Right atrium auricular region (tissue), 2 donors: ENCODE data around the gene HCFC1R1. TPM values are rescaled to one million over a fixed set of nuclear protein-coding genes. Genes with fewer than 3 reads are reported as not detected.

ENCODE experiments used
- DNase-seq: peaks from one replicate; pipeline ENCODE4 v3.0.0-alpha.2; 2019; ENCODE audit warnings: low spot score
- H3K27ac ChIP-seq, 2 donors: fragments of 200-600 bp; sonication (generic); 1 replicate in 1 of 2; 2 replicates in 1 of 2; pipeline ENCODE4 v1.5.1; 2016 to 2019
- H3K27me3 ChIP-seq, 2 donors: fragments of 200-600 bp; sonication (generic); one replicate each; pipeline versions ENCODE4 v1.5.1 to v1.6.0; 2017 to 2019
- H3K36me3 ChIP-seq: fragments of 200-600 bp; sonication (generic); one replicate; pipeline ENCODE4 v1.5.1; 2016
- H3K4me1 ChIP-seq, 2 donors: fragments of 200-600 bp; sonication (generic); one replicate each; pipeline versions ENCODE4 v1.5.1 to v1.6.0; 2017 to 2019
- H3K4me3 ChIP-seq, 2 donors: fragments of 200-600 bp; sonication (generic); 1 replicate in 1 of 2; 2 replicates in 1 of 2; pipeline ENCODE4 v1.5.1; 2017 to 2019; ENCODE audit warnings: mild to moderate bottlenecking in 1 of 2, moderate library complexity in 1 of 2
- H3K9me3 ChIP-seq, 2 donors: fragments of 200-600 bp; sonication (generic); one replicate each; pipeline ENCODE4 v1.5.1; 2019
- CTCF ChIP-seq, 2 donors: fragments of 200-600 bp; sonication (generic); IDR thresholded peaks; one replicate each; pipeline ENCODE4 v1.5.1; 2019; ENCODE audit warnings: antibody characterized with exemption in 2 of 2
- total RNA-seq, 2 donors: library from RNA; depleted of rRNA; stranded (reverse); fragments of >200 nt; gene quantifications; one replicate each; pipeline ENCODE4 v1.1.0, GENCODE V29; 2016

Gene HCFC1R1
- total RNA-seq, 2 donors from 2014 or later = 22.5 to 33.1 TPM

GRCh38 chr16:3030222-3031212 lies 6.8 kb upstream of the HCFC1R1 start:
- TF ChIP-seq CTCF (IDR thresholded peaks at IDR 0.05) = no peak
- no peaks in the 10 kb centered on the region for H3K9me3 ChIP-seq
- H3K4me1 ChIP-seq = peaks cover 0 to 15% of the 10 kb centered on the region in 2 donors
- no peak overlapping the region for H3K4me3 ChIP-seq
- H3K36me3 ChIP-seq = peaks cover 13% of the 10 kb centered on the region
- H3K27ac ChIP-seq = no peak overlapping the region
- no peak for DNase-seq
- H3K27me3 ChIP-seq = peaks cover 6 to 9% of the 10 kb centered on the region in 2 donors

GRCh38 chr16:3029491-3030221 lies 5.9 kb upstream of the HCFC1R1 start:
- Histone ChIP-seq H3K36me3 (peaks cover 13% of the 10 kb centered on the region), H3K27me3 (peaks cover 4 to 7% of the 10 kb centered on the region in 2 donors), H3K4me3 (peak overlapping the region in 1 of 2 donors; percentile 3), H3K27ac (no peak overlapping the region), H3K4me1 (peaks cover 0 to 20% of the 10 kb centered on the region in 2 donors), H3K9me3 (no peaks in the 10 kb centered on the region)
- DNase-seq = no peak
- no peak for TF ChIP-seq CTCF (IDR thresholded peaks at IDR 0.05)

- Histone ChIP-seq H3K4me3 (no peak overlapping the region), H3K4me1 (peaks cover 0 to 24% of the 10 kb centered on the region in 2 donors), H3K27ac (no peak overlapping the region), H3K36me3 (peaks cover 13% of the 10 kb centered on the region), H3K9me3 (no peaks in the 10 kb centered on the region), H3K27me3 (peaks cover 4 to 7% of the 10 kb centered on the region in 2 donors)
- TF ChIP-seq CTCF (IDR thresholded peaks at IDR 0.05) = no peak
- no peak for DNase-seq
These were observed 5.1 kb upstream of the HCFC1R1 start for GRCh38 chr16:3028716-3029319.

GRCh38 chr16:3027983-3028715 lies 4.4 kb upstream of the HCFC1R1 start:
- Histone ChIP-seq H3K27me3 (peaks cover 4 to 7% of the 10 kb centered on the region in 2 donors), H3K4me3 (no peak overlapping the region), H3K9me3 (no peaks in the 10 kb centered on the region), H3K36me3 (peaks cover 13% of the 10 kb centered on the region), H3K4me1 (peaks cover 0 to 30% of the 10 kb centered on the region in 2 donors), H3K27ac (no peak overlapping the region)
- TF ChIP-seq CTCF (IDR thresholded peaks at IDR 0.05) = peak; percentile 73 to 87
- DNase-seq = no peak

- no peak overlapping the region for H3K27ac ChIP-seq
- peaks cover 0 to 37% of the 10 kb centered on the region in 2 donors for H3K4me1 ChIP-seq
- no peak for DNase-seq
- H3K36me3 ChIP-seq = peaks cover 13% of the 10 kb centered on the region
- peaks cover 4 to 7% of the 10 kb centered on the region in 2 donors for H3K27me3 ChIP-seq
- H3K4me3 ChIP-seq = no peak overlapping the region
- no peaks in the 10 kb centered on the region for H3K9me3 ChIP-seq
- no peak for TF ChIP-seq CTCF (IDR thresholded peaks at IDR 0.05)
These were observed 3.7 kb upstream of the HCFC1R1 start for GRCh38 chr16:3027489-3027795.
